ENCODE data around the gene FAHD2B.
"Not testable (repeated sequence)": the region's sequence is repeated elsewhere in the genome, so short reads cannot be mapped to it uniquely, and the experiment has no call there.

DNA sequence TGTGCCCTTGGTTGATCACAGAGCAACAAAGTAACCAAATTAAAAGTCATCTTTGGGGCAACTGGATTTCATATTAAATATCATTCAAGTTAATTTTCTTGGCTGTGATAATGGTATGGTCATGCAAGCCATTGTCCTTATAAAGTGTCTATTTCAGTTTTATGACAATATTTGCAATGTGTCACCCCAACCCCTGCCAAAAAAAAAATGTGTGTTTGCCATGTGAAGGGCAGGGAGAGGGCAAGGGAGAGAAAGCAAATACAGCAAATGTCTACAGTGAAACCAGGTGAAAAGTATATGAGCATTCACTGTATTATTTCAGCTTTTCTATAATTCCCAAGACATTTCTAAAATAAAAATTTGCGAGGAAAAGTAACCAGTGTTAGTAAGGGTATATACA lies 6.0 kb downstream of the FAHD2B start:
- TF ChIP-seq POLR2A (IDR thresholded peaks at IDR 0.05; ENCODE audit: low read depth); EP300 (IDR thresholded peaks at IDR 0.05); POLR2AphosphoS5 (IDR thresholded peaks at IDR 0.05): not testable (repeated sequence)
- TF ChIP-seq, protein P1, sequence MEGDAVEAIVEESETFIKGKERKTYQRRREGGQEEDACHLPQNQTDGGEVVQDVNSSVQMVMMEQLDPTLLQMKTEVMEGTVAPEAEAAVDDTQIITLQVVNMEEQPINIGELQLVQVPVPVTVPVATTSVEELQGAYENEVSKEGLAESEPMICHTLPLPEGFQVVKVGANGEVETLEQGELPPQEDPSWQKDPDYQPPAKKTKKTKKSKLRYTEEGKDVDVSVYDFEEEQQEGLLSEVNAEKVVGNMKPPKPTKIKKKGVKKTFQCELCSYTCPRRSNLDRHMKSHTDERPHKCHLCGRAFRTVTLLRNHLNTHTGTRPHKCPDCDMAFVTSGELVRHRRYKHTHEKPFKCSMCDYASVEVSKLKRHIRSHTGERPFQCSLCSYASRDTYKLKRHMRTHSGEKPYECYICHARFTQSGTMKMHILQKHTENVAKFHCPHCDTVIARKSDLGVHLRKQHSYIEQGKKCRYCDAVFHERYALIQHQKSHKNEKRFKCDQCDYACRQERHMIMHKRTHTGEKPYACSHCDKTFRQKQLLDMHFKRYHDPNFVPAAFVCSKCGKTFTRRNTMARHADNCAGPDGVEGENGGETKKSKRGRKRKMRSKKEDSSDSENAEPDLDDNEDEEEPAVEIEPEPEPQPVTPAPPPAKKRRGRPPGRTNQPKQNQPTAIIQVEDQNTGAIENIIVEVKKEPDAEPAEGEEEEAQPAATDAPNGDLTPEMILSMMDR (IDR thresholded peaks at IDR 0.05): not testable (repeated sequence)

Measured in esophagus muscularis mucosa (tissue), 4 donors.